Lower lobe of right lung (tissue), 2 donors: ENCODE results near the gene EXD3. TPM values are rescaled to one million over a fixed set of nuclear protein-coding genes. Genes with fewer than 3 reads are reported as not detected.
A peak's percentile ranks its signal among the peaks of the same experiment; 100 is the strongest.

Source experiments
- ATAC-seq, 2 donors: fragments of 200-7000 bp; cut with Tn5 transposase; one replicate each; pipeline ENCODE4 v1.9.1; 2020 to 2022; ENCODE audit warnings: mild to moderate bottlenecking in 2 of 2, moderate library complexity in 2 of 2
- DNase-seq: peaks from one replicate; pipeline ENCODE4 v3.0.0-alpha.2; 2020
- H3K27ac ChIP-seq: fragments of 200-600 bp; one replicate; pipeline ENCODE4 v1.8.0; 2022
- H3K27me3 ChIP-seq: fragments of 200-600 bp; one replicate; pipeline ENCODE4 v1.8.0; 2022; ENCODE audit warnings: low read depth
- H3K36me3 ChIP-seq: fragments of 200-600 bp; one replicate; pipeline ENCODE4 v1.8.0; 2022; ENCODE audit warnings: mild to moderate bottlenecking
- H3K4me1 ChIP-seq: fragments of 200-600 bp; one replicate; pipeline ENCODE4 v1.8.0; 2022
- H3K4me3 ChIP-seq: fragments of 200-600 bp; one replicate; pipeline ENCODE4 v1.8.0; 2022; ENCODE audit warnings: mild to moderate bottlenecking
- H3K9me3 ChIP-seq: fragments of 200-600 bp; one replicate; pipeline ENCODE4 v1.8.0; 2022
- CTCF ChIP-seq: fragments of 200-600 bp; IDR thresholded peaks from one replicate; pipeline ENCODE4 v1.8.0; 2022; ENCODE audit warnings: antibody characterized with exemption, mild to moderate bottlenecking
- intact Hi-C: fragments of 100-400 bp; cut with DNase I; formaldehyde crosslinking; loops from one replicate; pipeline ENCODE4 v1.11.0; 2022
- total RNA-seq: library from RNA; stranded (reverse); fragmentation: NEBNext Ultra II Directional; extraction: Animal tissue kit (Norgen Biotek cat#: 25700); gene quantifications from one replicate; pipeline ENCODE4 v1.2.1, GENCODE V29; 2021
- donor health status: DM: no; HTN: yes; CAD: no; lungs with severe emphysema.

EXD3 gene
- total RNA-seq, 1 donor from 2014 or later, result 25.2 TPM

- intact Hi-C loops, result no loop called here
- DNase-seq (no peak), ATAC-seq (no peak)
- peak overlapping the region; percentile 51 for H3K4me3 ChIP-seq
- peaks cover 54% of the 10 kb centered on the region for H3K27me3 ChIP-seq
- no peaks in the 10 kb centered on the region for H3K9me3 ChIP-seq
- peak overlapping the region; percentile 81 for H3K27ac ChIP-seq
- peaks cover 37% of the 10 kb centered on the region for H3K4me1 ChIP-seq
- no peak for TF ChIP-seq CTCF
- H3K36me3 ChIP-seq, result no peaks in the 10 kb centered on the region
These were observed 126.9 kb downstream of the EXD3 start for GRCh38 chr9:137295849-137296669.

DNA sequence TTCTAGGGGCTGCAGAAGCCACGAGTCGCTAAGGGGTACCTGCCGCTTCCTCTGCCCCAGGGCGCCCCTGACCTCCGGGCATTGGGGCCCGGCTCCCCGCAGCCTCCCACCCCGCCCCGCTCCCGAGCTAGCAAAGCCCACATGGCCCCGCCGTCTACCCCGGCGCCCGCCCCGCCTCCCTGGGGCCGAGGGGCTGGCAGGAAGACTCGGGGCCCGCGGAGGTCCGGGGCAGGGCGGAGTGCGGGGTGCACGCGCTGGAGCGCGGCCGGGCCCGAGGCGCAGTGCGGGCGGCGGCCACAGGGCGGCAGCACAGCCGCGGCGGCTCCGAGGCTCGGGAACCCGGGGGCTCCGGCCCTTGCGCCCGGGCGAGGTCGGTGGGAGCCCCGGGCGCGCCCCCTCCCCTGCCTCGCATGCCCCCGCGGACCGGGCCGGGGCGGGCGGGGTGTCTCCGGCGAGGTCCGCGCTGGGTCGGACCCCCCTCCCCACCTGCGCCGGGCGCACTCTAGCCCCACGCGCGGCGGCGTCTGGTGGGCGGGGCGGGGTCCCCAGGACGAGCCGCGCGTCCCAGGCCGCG lies 127.6 kb downstream of the EXD3 start:
- intact Hi-C loops, result no loop called here
- Histone ChIP-seq H3K36me3 (no peaks in the 10 kb centered on the region), H3K27ac (peak overlapping the region; percentile 81), H3K27me3 (peaks cover 52% of the 10 kb centered on the region), H3K4me3 (peak overlapping the region; percentile 51), H3K4me1 (peaks cover 30% of the 10 kb centered on the region), H3K9me3 (no peaks in the 10 kb centered on the region)
- DNase-seq, result no peak
- peak; percentile 45 for TF ChIP-seq CTCF
- peak; percentile 71 to 79 for ATAC-seq

DNA sequence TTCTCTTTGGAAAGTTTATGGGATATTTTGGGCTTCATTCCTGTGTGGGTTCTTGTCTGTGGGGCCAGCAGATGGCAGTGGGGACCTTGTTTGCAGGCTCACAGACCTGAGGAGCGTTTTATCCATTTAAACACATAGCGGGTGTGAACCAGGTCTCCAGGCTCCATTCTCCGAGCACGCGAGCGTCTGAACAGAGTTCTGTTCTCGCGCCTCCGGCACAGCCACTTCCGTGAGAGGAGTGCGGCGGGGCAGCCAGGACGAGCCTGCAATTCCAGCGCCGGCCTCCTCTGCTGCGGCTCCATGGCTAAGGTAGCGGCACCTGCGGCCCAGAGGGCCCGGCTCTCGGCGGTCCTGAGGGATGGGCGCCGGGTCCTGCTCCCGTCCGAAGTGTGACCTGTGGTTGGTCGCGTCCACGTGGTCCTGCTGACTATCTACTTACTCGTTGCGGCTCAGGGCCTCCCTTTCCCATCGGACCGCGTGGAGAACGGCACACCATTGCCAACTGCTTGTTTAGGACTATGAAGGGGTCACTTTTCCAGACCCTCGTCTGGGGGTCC lies 128.2 kb downstream of the EXD3 start:
- Histone ChIP-seq H3K27ac (peak overlapping the region; percentile 43), H3K27me3 (peaks cover 46% of the 10 kb centered on the region)

DNA sequence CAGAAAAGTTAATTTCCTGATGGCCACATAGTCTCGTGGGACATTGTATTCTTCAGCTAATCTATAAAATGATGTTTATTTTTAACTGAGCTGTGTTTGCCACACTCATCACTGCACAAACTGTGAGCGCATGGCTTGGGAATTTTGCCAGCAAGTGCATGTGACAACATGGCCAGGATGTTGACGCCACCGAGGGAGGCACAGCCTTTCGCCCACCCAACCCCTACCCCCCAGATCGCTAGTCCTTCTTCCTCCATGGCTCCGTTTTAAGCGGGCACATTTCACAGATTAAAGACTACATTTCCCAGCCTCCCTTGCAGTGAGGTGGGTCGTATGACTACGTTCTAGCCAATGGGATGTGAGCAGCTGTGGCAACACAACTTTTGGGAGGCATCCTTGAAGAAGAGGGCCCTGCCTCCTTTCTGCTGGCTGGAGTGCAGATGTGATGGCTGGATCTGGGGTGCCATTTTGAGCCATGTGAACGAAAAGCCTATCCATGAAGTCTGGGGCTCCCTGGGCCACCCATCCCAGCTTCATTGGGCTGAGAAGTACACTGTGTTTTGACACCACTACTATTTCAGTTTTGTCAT lies 128.8 kb downstream of the EXD3 start:
- H3K9me3 ChIP-seq, result no peaks in the 10 kb centered on the region
- no peak for TF ChIP-seq CTCF
- peaks cover 27% of the 10 kb centered on the region for H3K4me1 ChIP-seq
- intact Hi-C loops, result no loop called here
- ATAC-seq, result peak; percentile 75 to 81
- no peaks in the 10 kb centered on the region for H3K36me3 ChIP-seq
- H3K27ac ChIP-seq, result peak overlapping the region; percentile 69
- no peak for DNase-seq
- peak overlapping the region; percentile 39 for H3K4me3 ChIP-seq
- H3K27me3 ChIP-seq, result peaks cover 41% of the 10 kb centered on the region

More for the DNA sequence above, 128.2 kb downstream of the EXD3 start:
- DNase-seq (no peak), ATAC-seq (peak in 1 of 2 donors; percentile 9)
- Histone ChIP-seq H3K4me1 (peaks cover 27% of the 10 kb centered on the region), H3K4me3 (peak overlapping the region; percentile 51), H3K9me3 (no peaks in the 10 kb centered on the region), H3K36me3 (no peaks in the 10 kb centered on the region)
- TF ChIP-seq CTCF, result peak; percentile 21
- intact Hi-C loops, result no loop called here

DNA sequence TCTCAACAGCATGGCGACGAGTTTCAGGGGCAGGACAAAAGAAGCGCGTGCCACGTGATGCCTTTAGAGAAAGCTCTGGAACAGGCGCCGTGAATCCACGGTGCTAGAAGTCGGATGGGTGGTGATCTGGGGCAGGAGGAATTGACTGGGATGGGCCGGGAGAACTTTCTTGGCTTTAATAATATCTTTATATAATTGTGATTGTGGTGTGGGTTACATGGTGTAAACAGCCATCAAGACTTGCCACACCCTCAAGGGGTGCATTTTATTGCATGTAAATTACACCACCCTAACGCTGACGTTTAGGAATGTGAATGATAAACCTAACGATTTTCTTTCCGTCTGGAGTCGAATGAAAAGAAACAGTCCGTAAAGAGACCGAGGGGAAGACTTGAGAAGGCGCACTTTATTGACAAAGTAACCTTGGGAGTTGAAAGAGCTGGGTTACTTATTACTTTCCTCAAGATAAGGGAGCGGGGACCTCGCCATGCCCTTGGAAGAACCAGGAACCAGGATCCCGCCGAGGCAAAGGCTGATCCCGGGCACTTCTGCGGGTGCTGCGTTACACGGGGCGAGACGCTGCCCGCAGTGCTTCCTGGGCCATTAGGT lies 129.4 kb downstream of the EXD3 start:
- H3K4me3 ChIP-seq, result peak overlapping the region; percentile 39

More for the DNA sequence above, 129.4 kb downstream of the EXD3 start:
- H3K36me3 ChIP-seq, result no peaks in the 10 kb centered on the region
- ATAC-seq (peak; percentile 37 to 55), DNase-seq (no peak)
- no peak for TF ChIP-seq CTCF
- peaks cover 35% of the 10 kb centered on the region for H3K27me3 ChIP-seq
- H3K27ac ChIP-seq, result peak overlapping the region; percentile 69
- intact Hi-C loops, result no loop called here
- H3K4me1 ChIP-seq, result peaks cover 27% of the 10 kb centered on the region
- H3K9me3 ChIP-seq, result no peaks in the 10 kb centered on the region
